Femur (tissue), 1 donor: Measurements from ENCODE around the gene SLC26A1.
A peak's percentile ranks its signal among the peaks of the same experiment; 100 is the strongest.
"Not testable (repeated sequence)": the region's sequence is repeated elsewhere in the genome, so short reads cannot be mapped to it uniquely, and the experiment has no call there.

ENCODE experiments used
- DNase-seq: peaks from one replicate; pipeline ENCODE4 v3.0.0-alpha.2; 2017

The SLC26A1 gene

DNA sequence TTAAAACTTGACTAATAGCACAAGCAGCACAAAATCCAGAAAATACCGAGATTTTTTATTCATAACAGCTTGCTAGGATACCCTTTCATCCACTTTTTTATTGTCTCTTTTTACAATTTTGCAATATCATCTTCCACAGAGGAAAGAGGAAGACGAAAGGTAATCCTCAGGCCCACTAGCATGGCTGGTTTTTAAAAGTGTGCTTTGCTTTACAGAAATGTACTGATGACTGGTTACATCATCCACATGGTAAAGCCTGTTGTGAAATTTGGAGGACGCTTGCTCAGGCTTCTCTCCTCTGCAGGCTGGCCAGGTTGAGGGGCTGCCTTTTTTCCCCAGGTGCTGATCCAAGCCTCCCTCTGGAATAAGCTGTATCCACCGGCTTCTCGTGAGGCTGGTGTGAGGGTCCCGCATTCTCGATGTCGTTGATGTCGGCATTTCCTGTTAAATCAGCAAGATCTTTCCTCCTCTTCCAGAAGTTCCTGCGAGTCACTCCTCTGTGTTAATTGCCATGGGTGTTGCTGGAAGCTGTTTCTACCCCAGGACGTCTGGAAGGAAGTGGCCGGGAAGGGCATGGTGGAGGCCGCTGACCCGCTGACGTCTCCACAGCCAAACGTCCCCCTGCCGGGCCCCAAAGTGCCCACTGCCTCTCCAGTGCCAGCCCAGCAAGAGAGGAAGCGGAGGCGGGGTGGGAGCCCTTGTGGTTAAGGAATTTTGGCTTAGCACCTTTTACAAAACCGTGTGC is 14.1 kb downstream of the SLC26A1 start:
- no peak for DNase-seq

DNA sequence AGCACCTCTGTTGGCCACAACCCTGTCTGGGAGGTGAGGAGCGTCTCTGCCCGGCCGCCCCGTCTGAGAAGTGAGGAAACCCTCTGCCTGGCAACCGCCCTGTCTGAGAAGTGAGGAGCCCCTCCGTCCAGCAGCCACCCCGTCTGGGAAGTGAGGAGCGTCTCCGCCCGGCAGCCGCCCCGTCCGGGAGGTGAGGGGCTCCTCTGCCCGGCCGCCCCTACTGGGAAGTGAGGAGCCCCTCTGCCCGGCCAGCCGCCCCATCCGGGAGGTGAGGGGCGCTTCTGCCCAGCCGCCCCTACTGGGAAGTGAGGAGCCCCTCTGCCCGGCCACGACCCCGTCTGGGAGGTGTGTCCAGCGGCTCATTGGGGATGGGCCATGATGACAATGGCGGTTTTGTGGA is 17.2 kb downstream of the SLC26A1 start:
- not testable (repeated sequence) for DNase-seq

DNA sequence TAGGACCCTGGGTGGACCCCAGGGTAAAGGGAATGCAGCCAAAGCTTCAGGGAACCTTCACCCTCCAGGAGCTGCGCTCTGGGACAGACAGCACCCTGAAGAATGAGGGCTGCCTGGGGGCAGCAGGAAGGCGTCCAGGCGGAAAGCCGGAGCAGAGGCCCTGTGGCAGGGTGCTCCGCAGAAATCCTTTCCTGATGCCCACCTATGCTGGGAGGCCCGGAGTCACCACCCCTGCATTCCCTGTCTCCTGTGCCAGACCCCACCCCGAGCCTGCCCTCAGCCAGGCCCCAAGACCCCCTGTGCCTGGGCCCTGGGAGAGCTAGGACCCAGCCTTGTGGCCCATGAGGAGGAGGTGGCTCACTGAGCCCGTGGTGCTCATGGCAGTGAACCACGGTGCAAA is 18.5 kb downstream of the SLC26A1 start:
- DNase-seq: no peak

DNA sequence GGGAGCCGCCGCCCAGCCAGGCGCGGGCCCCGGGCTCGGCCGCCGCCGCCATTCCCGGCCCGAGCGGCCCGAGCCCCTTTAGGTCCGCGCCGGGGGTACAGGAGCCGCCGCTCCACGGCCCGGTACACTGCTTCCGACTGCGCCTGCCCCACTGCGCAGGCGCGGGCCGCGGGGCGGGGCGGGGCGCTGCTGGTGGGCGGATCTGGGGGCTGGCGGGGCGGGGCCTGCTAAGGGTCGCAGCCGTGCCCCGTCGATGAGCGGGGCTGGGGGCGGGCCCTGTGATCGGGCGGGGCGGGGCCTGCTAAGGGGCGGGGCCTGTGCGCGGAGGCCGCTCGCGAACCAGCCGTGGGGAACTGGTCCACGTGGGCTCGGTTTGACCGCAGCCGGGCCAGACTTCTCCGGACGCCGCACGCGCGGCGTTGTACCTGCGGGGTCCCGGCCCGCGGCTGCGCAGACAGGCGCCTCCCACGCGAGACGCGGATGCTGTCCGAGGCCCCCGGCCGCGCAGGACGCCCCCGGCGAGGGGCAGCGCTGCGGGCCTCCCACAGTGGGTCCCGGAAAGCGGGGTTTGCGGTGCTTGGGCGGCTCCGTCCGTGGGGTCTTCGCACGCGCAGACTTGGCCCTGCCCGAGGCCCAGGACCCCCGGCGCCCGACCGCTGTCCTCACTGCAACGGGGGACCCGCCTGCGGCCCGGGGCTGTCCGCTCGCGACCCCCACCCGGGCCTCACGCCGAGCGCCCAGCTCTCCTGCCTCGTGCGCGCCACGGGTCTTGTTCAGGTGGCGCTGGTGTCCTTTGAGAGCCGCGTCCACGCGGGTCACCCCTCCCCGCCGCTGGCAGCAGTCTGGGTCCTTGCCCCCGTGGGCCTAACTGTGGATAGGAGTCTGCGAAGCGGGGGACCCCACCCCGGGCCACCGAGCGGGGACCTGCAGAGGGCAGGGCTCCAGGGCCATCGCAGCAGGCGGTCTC is 19.5 kb downstream of the SLC26A1 start, which contains the start of gene DGKQ:
TSS of gene DGKQ (minus strand) at position 139 of the 967 bp plus-strand sequence. CDS start at position 52, 87 bp downstream.
- peak; percentile 94 for DNase-seq

DNA sequence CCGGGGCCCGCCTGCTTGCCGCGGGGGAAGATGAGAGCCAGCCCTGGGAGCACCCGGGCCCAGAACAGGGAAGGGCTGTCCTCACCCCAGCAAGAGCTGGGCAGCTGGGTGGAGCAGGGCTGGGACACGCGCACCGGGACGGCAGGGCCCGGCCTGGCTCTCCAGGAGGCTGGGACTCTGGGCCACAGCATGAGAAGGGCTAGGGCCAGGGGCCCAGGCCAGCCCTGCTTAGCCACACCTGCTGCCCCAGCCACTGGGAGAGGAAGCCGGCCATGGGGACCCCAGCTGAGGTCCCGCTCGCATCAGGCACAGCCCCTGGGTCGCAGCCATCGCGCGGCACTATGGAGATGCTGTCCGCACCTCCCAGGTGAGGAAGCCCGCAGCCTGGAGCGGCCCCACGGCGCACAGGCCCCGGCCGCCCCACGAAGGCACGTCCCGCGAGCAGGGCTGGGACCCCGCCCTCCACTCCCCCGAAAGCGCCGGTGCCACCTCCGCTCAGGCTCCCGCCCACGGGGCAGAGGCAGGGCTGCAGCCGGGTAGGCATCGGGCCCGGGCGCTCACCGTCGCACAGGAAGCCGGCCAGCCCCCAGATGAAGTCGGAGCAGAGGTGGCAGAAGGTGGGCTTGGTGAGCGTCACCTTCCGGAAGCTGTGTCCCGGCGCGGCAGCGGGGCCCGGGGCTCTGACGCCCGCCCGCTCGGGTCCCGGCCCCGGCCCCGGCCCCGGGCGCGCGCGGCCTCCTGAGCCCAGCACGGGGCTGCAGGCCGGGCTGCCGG is 20.4 kb downstream of the SLC26A1 start:
- no peak for DNase-seq

DNA sequence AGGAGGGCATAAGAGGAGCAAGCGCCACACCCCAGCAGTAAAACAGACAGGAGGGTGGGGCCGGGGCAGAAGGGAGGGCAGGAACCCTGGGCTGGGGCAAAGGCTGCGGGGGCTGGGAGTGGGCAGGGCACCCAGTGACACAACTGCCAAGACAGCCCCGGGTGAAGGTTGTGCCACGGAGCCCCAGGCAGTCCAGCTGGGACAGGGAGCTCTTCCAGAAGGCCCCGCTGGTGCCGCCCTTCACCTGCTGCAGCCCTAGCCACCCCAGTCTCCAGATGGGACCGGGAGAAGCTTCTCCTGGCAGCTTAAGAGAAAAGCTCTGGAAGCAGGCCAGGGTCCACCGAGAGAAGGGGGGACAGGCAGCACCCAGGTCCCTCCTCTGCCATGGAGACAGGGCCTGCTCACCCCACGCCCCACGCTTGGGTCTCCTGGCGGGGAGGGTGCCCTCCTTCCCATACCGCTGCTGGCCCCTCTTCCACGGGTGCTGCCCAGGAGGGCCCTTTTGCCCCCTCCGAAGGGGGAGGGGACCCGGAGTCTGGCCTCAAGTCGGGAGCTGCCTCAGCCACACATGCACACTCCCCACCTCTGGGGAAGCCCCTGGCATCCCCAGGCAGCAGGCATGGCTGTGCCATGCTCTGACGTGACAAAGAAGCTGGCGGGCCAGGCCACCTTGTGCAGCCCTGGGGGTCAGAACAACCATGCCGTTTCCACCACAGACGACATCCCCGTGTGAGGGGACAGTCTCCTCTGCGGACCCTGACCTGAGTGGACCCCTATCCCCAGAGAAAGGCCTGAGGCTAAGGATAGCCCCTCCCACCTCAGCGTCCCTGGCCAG is 21.3 kb downstream of the SLC26A1 start:
- DNase-seq: no peak

DNA sequence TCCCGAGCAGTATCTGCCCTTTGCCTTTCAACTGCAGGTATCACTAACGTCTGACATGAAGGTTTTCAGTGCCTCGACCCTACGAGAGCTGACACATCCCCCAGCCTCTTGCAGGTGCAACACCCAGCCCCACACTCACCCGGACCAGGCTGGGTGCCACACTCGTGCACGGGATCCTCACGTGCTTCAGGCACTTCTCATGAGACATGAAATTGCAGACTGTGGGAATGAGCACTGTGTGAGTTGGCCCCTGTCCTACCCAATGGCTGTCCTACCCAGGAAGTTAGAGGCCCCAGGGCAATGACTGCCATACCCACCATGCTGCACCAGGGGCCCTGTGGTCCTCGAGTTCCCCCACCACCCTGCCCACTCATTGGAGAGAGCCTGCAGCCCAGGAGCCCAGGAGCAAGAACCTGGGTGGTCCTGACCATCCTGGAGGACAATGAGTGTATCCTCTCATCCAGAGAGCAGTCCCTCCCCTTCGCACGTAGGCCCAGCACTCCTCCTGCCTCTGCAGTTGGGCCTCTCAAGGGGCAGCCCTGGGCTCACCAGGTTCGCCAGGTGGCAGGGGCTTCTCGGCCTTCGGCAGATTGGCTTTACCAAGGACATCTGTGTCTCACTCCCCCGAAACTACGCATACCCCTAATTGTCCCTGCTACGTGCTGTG is 22.2 kb downstream of the SLC26A1 start:
- no peak for DNase-seq

DNA sequence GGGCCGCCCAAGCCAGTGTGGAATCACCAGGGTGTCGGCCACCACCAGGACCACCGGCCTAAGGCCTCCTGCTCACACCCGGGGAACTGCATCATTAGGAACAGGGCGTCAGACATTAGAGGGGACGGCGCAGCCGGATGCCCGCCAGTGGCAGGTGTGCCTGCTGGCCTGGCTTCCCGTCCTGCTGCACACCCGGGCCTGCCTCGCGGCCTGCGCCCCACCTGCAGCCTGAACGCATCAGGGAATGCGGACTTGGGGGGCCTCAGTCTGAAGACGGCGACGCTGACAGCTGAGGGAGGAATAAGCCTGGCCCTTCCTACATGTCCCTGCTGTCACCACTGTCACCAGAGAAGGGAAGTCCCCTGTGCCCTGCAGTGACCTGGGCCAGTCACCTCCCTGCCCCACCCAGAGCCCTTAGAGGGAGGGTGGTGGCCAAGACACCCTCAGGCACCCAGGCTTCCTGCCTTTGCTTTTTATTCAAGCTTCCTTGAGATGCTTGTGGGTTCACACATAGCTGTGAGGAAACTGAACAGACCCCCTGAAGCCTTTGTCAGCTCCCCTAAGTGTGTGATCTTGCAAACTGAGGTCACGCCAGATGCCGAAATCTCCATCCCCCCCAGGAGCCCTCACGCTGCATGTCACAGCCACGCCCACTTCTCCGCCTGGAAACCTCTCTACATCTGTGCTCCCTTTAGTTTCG is 23.0 kb downstream of the SLC26A1 start:
- no peak for DNase-seq

DNA sequence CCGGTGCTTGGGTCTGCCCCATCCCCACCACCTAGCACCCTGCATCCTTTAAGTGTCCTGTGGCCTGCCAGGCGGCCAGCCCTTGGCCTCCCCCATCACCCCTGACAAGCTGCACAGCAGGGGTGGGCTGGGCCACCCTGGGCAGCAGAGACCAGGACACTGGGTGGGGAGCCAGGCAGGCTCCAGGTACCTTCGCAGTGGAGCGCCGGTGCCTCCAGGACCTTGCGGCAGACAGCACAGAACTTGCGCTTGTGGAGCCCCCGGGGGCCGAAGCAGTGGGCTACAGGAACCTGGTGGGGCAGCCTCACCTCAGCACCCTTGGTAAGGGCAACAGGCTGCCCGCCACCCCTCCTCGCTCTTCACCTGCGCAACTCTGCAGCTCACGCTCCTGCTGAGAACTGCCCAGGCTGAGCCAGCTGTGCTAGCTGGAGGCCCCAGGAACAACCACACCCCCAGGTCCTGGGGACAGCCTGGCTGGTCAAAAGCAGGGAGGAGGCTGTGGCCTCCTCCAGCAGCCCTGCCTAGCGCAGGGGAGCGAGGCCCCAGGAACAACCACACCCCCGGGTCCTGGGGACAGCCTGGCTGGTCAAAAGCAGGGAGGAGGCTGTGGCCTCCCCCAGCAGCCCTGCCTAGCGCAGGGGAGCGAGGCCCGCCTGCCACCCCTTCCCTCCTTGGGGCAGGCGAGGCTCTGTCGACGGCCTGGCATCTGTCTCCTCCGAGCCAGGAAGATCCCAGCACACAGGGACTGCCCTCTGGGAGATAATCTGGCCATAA is 24.4 kb downstream of the SLC26A1 start:
- DNase-seq: no peak

DNA sequence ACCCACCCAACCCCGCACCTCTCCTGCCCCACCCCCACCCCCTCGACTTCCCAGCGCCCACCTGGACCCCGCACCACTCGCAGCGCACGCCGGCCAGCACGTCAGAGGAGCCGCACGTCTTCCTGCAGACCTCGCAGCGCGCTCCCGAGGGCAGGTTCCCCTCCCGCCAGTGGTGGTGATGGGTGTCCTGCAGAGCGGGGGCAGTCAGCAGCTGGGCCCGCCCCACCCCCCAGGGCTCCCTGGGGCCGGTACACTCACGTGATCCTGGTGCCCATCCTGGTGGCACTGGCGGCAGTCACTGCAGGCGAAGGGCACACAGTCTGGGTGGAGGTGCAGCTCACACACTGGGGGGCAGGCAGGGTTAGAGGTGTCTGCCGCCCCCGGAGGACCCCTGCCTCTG is 25.0 kb downstream of the SLC26A1 start:
- DNase-seq: no peak

DNA sequence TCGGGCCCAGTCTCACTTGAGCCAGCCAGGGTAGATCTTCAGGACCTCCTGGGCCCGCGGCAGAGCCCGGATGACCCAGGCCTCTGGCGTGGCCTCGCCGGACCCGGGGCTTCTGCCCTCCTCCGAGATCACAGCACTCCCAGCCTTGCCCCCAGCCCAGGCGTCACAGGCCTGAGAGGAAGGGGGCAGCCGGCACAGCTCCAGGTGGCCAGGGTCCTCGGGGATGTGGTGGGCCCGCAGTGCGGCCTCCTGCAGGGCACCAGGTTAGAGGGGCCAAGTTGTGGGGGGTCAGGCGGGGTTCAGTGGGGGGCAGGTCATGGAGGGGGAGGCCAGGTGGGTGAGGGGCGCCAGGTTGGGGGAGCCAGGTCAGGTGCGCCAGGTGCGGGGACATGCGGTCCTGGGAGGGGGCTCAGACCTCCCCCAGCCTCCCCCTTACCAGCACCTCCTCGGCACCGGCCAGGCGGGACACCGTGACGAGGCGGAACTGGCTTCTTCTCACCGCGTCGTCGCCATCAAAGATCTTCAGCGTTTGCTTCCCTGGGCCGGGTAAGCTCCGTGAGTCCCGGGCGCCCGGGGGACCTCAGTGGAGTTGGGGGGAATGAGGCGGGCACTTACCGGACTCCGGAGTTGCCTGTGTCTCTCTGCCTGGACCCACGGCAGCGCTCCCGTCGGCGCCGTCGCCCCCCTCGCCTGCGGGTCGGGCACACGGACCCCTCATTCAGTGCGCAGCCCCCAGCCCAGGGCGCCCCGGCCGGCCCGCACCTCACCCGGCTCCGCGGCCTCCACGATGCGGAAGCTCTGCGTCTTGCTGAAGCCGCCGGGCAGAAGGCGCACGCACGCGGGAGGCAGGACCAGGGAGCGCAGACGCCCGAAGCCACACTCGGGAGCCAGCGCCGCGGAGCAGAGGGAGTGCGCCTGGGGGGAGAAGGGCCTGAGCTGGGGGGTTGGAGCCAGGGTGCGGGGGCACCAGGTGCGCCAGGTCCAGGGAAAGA is 25.8 kb downstream of the SLC26A1 start:
- DNase-seq: no peak

DNA sequence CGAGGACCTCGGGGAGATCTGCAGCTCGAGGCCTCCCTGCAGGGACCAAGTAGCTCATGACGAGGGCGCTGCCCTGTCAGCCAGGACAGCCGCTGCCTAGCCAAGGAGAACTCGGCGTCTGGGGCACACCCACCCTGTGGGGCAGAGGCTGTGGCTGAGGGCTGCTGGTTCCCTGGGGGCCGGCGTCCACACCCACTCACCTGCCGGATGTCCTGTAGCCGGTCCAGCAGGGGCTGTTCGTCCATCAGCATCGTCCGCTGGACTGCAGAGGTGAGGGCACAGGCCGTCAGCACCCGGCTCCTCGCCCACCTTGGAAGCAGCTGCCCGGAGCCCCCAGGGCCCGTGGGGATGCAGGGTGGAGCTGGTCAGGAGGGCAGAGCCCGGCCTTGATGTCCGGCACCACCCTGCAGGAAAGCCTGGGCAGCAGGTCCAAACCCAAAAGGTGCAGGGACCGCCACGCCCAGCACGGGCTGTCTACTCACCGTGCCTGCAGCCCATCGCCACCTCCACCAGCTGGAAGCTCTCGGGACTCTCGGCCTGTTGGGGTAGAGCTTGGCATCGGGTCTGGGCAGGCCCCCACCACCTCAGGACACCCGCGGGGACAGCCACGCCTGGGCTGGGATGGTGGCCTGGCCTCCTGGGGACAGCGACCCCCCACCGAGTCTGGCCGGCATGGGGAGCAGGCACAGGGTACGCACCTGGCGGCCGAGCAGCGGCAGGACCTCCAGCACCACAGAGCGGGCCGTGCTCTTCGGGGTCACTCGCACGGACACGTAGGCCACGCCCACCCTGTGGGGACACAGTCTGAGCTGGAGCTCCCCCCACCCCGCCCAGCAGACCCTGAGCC is 26.7 kb downstream of the SLC26A1 start:
- DNase-seq: no peak

DNA sequence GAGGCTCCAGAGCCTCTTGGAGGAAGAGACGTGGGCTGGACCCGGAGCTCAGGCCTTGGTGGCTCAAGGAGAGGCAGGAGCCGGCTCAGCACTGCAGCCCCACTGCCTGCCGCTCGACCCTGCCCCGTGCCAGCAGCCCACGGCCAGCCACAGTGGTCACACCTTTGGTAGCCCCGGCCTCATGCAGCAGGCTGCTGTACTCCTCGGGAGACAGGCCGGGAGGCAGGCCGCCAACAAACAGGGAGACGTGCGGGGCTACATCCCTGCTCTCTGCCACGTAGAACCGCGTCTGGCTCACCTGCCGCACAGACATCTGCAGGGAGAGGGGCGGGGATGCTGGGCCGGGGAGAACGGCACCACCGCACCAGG is 27.5 kb downstream of the SLC26A1 start:
- no peak for DNase-seq

DNA sequence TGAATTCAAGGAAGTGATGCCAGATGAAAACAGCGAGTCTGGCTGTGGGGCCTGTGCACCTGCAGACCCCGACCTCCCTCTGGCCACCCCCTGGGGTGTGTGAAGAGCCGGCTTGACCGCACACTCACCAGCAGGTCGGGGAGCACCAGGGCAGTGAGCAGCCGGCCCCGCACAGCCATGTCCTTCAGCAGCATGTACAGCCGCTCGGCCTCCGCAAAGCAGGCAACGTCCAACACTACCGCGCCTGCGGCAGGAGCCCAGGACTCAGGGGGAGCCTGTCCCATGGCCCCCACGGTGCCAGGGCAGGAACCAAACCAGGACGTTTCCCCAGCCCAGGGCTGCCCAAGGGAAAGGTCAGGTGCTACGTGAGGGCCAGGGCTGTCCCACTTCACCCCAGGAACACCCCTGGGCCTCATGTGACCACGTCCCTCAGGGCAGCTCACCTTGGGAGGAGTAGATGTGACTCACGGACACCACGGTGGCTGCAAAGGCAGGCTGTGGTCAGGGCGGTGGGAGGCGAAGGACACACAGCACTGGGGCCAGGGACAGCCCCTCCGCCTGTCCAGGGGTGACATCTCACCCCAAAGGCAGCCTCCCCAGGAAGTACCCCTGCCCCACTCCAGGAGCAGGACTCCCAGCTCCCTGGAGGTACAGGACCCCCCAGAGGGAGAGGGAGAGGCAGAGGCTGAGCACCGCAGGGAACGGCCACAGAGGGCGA is 28.0 kb downstream of the SLC26A1 start:
- DNase-seq: no peak

DNA sequence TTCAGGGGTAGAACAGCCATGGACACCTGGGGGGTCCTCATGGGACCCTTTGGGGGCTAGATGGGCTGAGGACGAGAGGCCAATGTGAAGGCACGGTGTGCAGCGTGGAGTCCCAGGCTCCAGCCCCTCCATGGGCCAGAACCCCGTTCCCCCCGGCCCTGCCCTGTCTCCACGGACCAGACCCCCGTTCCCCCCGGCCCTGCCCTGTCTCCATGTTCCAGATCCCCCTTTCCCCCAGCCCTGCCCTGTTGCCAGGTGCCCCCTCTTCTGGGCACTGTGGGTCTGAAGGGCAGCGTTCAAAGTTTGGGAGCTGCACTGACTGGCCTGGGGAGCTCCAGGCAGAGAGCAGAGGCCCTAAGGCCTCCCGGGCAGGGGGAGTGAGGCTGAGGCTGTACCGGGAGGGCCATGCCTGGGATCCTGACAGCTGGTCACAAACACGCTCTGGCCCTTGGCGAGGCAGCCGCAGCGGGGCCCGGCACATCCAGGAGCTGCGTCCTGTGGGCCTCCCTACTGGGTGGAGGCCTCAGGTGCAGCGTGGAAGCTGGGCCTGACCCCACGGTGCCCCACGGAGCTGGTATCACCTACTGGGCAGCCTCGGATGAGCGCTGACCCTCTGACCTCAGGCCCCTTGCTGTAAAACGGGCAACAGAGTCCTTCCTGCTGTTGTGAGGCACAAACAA is 28.7 kb downstream of the SLC26A1 start:
- DNase-seq: no peak
